Measurements from ENCODE around the gene LYPLA2.

Gene LYPLA2
- 22.2 to 103 (median 65.0) reads per million in 9 experiments for total RNA-seq

DNA sequence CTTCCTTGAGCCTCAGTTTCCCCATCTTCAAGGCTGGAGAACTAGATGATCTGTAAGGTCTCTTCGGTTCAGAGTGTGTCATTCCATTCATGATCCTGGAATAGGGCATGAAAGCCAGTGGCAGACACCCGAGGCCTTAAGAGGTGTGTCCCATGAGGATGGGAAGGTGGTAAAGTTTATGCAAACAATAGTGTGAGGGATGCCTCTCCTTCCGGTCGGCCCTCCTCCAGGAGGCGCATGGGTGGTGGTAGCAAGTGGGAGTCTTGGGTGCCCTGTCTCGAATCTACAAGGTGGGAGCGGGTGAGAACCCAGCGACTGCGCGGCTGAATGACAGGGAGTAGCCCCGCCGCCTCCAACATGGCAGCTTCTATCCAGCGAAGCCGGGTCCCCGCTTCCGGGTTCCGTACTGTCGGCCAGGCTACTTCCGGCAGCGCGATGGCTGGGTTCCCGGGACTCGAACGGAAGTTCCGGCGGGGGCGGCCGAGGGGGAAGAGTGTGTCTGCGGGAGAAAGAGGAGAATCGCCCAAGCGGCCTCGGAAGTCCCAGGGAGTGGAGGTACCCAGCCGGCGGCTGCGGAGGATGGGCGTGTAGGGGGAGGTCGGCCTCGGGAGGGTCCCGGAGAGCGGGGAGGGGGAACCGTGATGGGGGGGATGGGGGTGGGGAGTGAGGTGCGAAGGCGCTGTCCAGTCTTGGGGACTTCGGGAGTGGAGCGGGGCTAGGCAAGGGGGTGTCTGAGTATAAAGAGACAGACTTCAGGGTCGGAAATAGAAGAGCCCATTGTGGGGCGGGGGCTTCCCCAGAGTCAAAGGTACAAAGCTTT lies at the start of gene LYPLA2:
Gene LYPLA2, plus strand, starts transcription at position 450 of the 820 bp plus-strand sequence. CDS start 1,538 bp downstream, outside the sequence.
- H3K4me1 Mint-ChIP-seq (ENCODE audit: low read depth in 2 of 2): peaks cover 24 to 27% of the 10 kb centered on the region in 2 donors
- no peaks in the 10 kb centered on the region for H3K9me3 Mint-ChIP-seq
- peak within 1 kb of the TSS; percentile 94 to 99 for H3K4me3 Mint-ChIP-seq
- DNase-seq: peak; percentile 75 to 77 (median 76)
- H3K36me3 Mint-ChIP-seq (ENCODE audit: insufficient read depth): peaks cover 62% of the 10 kb centered on the region
- H3K27me3 Mint-ChIP-seq: no peaks in the 10 kb centered on the region
- H3K27ac Mint-ChIP-seq: peak within 1 kb of the TSS; percentile 97 to 99
- ATAC-seq (replicated peaks): peak; percentile 90

DNA sequence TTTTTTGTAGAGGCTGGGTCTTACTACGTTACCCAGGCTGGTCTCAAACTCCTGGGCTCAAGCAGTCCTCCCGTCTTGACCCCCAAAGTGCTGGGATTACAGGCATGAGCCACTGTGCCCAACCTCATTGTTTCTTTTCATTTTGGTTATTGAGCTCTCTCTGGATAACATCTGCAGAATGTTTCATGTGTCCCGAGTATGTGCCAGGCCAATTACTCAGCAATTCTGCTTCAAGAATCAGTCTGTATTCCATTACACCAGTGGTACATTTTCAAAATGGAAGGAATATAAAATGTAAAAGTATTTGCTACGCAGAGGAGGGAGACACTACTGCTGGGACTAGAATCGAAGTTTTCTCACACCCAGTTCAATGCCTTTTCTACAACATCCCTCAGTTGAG lies 49.3 kb upstream of the LYPLA2 start:
- Mint-ChIP-seq H3K4me3 (peak overlapping the region; percentile 91 to 93), H3K27me3 (no peaks in the 10 kb centered on the region), H3K9me3 (no peaks in the 10 kb centered on the region), H3K27ac (peak overlapping the region in 1 of 2 donors; percentile 83), H3K4me1 (ENCODE audit: low read depth in 2 of 2) (peaks cover 18 to 28% of the 10 kb centered on the region in 2 donors), H3K36me3 (ENCODE audit: insufficient read depth) (peaks cover 24% of the 10 kb centered on the region)
- ATAC-seq (replicated peaks): no peak
- no peak for DNase-seq

DNA sequence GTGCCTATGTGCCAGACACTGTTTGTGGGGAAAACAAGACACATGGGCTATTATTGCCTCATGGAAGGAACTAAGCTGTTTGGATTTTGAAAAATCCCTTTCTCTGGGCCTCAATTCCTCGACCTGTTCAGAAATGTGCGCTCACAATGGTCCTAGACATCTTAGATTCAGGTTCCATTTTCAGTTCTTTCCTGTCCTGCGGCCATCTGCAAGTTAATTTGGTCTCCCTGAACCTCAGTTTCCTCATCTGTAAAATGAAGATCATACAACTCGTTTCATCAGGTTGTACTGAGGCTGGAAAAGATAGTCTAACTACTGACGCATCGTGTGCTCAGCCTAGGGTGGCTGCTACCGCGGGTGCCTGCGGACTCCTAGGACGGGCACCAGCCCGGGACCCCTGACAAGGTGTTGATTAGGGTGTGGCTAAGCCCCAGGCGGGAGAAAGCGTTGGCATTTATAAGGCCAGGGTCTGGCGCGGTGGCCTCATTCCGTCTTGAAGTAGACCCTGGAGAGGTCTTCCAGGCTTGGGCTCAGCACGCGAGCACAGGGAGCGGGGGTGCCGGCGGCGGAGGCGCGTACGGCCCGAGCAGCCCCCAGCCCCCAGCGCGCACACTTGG lies 48.2 kb upstream of the LYPLA2 start:
- H3K4me1 Mint-ChIP-seq (ENCODE audit: low read depth in 2 of 2): peaks cover 24 to 37% of the 10 kb centered on the region in 2 donors
- peak overlapping the region; percentile 83 to 97 for H3K27ac Mint-ChIP-seq
- H3K9me3 Mint-ChIP-seq: no peaks in the 10 kb centered on the region
- H3K27me3 Mint-ChIP-seq: no peaks in the 10 kb centered on the region
- peaks cover 27% of the 10 kb centered on the region for H3K36me3 Mint-ChIP-seq (ENCODE audit: insufficient read depth)
- peak; percentile 31 for ATAC-seq (replicated peaks)
- H3K4me3 Mint-ChIP-seq: peak overlapping the region; percentile 91 to 93
- peak in 1 of 3 experiments; percentile 3 for DNase-seq

- Mint-ChIP-seq H3K27ac (peak within 1 kb of the TSS; percentile 84 to 97), H3K27me3 (no peaks in the 10 kb centered on the region), H3K4me1 (ENCODE audit: low read depth in 2 of 2) (peaks cover 28 to 37% of the 10 kb centered on the region in 2 donors), H3K36me3 (ENCODE audit: insufficient read depth) (peaks cover 27% of the 10 kb centered on the region), H3K4me3 (peak within 1 kb of the TSS; percentile 91 to 93), H3K9me3 (no peaks in the 10 kb centered on the region)
- DNase-seq: peak; percentile 65 to 68 (median 65)
- ATAC-seq (replicated peaks): peak; percentile 94
Observed at GRCh38 chr1:23743287-23744152, 47.4 kb upstream of the LYPLA2 start, which contains the start of gene ELOA. TSS of gene ELOA (plus strand) at chr1:23743471. CDS start at chr1:23743504, 33 bp downstream.

- Mint-ChIP-seq H3K4me3 (peak overlapping the region; percentile 86 to 90), H3K27ac (peak overlapping the region; percentile 62 to 84), H3K36me3 (ENCODE audit: insufficient read depth) (peaks cover 38% of the 10 kb centered on the region), H3K4me1 (ENCODE audit: low read depth in 2 of 2) (peaks cover 32 to 37% of the 10 kb centered on the region in 2 donors), H3K27me3 (no peaks in the 10 kb centered on the region), H3K9me3 (no peaks in the 10 kb centered on the region)
- no peak for ATAC-seq (replicated peaks)
- no peak for DNase-seq
Observed at GRCh38 chr1:23745515-23745914, 45.4 kb upstream of the LYPLA2 start.

DNA sequence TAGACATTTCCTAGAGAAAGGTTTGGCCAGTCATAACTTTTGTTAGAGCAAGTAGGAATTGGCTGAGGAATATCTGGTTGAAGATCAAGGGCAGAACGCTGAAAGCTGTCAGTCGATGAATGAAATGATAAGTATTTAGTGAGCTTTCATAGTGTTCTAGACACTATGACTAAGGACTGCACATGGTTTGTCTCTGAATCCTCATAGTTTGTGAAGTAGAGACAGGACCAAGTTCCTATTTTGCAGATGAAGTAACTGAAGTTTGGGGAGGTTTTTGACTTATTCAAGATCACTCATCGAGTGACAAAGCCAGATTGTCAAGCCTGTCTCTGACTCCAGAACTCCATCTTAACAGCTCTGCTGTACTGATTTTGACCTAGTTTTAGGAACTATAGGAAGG lies 42.9 kb upstream of the LYPLA2 start:
- Mint-ChIP-seq H3K4me1 (ENCODE audit: low read depth in 2 of 2) (peaks cover 25 to 28% of the 10 kb centered on the region in 2 donors), H3K36me3 (ENCODE audit: insufficient read depth) (peaks cover 61% of the 10 kb centered on the region), H3K27me3 (no peaks in the 10 kb centered on the region), H3K27ac (no peak overlapping the region), H3K9me3 (no peaks in the 10 kb centered on the region), H3K4me3 (no peak overlapping the region)
- ATAC-seq (replicated peaks) (no peak), DNase-seq (no peak)

DNA sequence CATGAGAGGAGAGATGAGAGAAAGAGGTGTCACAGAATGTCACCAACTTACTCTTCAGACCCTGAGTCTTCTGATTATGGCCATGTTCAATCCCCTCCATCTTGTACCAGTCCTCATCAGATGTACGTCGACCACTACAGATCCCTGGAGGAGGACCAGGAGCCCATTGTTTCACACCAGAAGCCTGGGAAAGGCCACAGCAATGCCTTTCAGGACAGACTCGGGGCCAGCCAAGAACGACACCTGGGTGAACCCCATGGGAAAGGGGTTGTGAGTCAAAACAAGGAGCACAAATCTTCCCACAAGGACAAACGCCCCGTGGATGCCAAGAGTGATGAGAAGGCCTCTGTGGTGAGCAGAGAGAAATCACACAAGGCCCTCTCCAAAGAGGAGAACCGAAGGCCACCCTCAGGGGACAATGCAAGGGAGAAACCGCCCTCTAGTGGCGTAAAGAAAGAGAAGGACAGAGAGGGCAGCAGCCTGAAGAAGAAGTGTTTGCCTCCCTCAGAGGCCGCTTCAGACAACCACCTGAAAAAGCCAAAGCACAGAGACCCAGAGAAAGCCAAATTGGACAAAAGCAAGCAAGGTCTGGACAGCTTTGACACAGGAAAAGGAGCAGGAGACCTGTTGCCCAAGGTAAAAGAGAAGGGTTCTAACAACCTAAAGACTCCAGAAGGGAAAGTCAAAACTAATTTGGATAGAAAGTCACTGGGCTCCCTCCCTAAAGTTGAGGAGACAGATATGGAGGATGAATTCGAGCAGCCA lies 39.7 kb upstream of the LYPLA2 start:
- Mint-ChIP-seq H3K36me3 (ENCODE audit: insufficient read depth) (peaks cover 74% of the 10 kb centered on the region), H3K27ac (no peak overlapping the region), H3K9me3 (no peaks in the 10 kb centered on the region), H3K4me3 (no peak overlapping the region), H3K4me1 (ENCODE audit: low read depth in 2 of 2) (peaks cover 9 to 17% of the 10 kb centered on the region in 2 donors), H3K27me3 (no peaks in the 10 kb centered on the region)
- DNase-seq (peak; percentile 18 to 24 (median 19)), ATAC-seq (replicated peaks) (peak; percentile 65)

DNA sequence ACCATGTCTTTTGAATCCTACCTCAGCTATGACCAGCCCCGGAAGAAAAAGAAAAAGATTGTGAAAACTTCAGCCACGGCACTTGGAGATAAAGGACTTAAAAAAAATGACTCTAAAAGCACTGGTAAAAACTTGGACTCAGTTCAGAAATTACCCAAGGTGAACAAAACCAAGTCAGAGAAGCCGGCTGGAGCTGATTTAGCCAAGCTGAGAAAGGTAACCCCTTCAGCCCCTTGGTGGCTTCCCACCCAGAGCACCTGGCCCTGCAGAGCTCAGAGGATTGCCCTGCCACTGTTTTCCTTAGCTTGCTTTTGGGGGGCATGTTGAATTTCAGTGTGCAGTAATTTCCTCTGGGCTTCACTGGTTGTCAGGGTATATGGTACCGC lies 39.1 kb upstream of the LYPLA2 start:
- H3K36me3 Mint-ChIP-seq (ENCODE audit: insufficient read depth): peaks cover 74% of the 10 kb centered on the region
- ATAC-seq (replicated peaks): no peak
- H3K4me3 Mint-ChIP-seq: no peak overlapping the region
- H3K4me1 Mint-ChIP-seq (ENCODE audit: low read depth in 2 of 2): peaks cover 7 to 16% of the 10 kb centered on the region in 2 donors
- no peaks in the 10 kb centered on the region for H3K9me3 Mint-ChIP-seq
- no peak overlapping the region for H3K27ac Mint-ChIP-seq
- H3K27me3 Mint-ChIP-seq: no peaks in the 10 kb centered on the region
- no peak for DNase-seq

GRCh38 chr1:23752909-23753308 lies 38.0 kb upstream of the LYPLA2 start:
- H3K36me3 Mint-ChIP-seq (ENCODE audit: insufficient read depth): peaks cover 84% of the 10 kb centered on the region
- no peaks in the 10 kb centered on the region for H3K27me3 Mint-ChIP-seq
- H3K9me3 Mint-ChIP-seq: no peaks in the 10 kb centered on the region
- peaks cover 0 to 10% of the 10 kb centered on the region in 2 donors for H3K4me1 Mint-ChIP-seq (ENCODE audit: low read depth in 2 of 2)
- H3K27ac Mint-ChIP-seq: no peak overlapping the region
- H3K4me3 Mint-ChIP-seq: no peak overlapping the region
- DNase-seq: no peak
- no peak for ATAC-seq (replicated peaks)

GRCh38 chr1:23756676-23757075 lies 34.3 kb upstream of the LYPLA2 start:
- Mint-ChIP-seq H3K27ac (no peak overlapping the region), H3K4me1 (ENCODE audit: low read depth in 2 of 2) (peaks cover 0 to 3% of the 10 kb centered on the region in 2 donors), H3K27me3 (no peaks in the 10 kb centered on the region), H3K4me3 (no peak overlapping the region), H3K36me3 (ENCODE audit: insufficient read depth) (peaks cover 89% of the 10 kb centered on the region), H3K9me3 (no peaks in the 10 kb centered on the region)
- ATAC-seq (replicated peaks) (no peak), DNase-seq (no peak)

GRCh38 chr1:23757812-23758211 lies 33.1 kb upstream of the LYPLA2 start:
- peaks cover 86% of the 10 kb centered on the region for H3K36me3 Mint-ChIP-seq (ENCODE audit: insufficient read depth)

GRCh38 chr1:23759277-23759676 lies 31.7 kb upstream of the LYPLA2 start:
- H3K27me3 Mint-ChIP-seq: no peaks in the 10 kb centered on the region
- ATAC-seq (replicated peaks): no peak
- no peaks in the 10 kb centered on the region for H3K9me3 Mint-ChIP-seq
- H3K36me3 Mint-ChIP-seq (ENCODE audit: insufficient read depth): peaks cover 77% of the 10 kb centered on the region
- DNase-seq: no peak
- peaks cover 0 to 3% of the 10 kb centered on the region in 2 donors for H3K4me1 Mint-ChIP-seq (ENCODE audit: low read depth in 2 of 2)
- no peak overlapping the region for H3K4me3 Mint-ChIP-seq
- no peak overlapping the region for H3K27ac Mint-ChIP-seq

More at GRCh38 chr1:23757812-23758211, 33.1 kb upstream of the LYPLA2 start:
- no peaks in the 10 kb centered on the region for H3K9me3 Mint-ChIP-seq
- H3K27ac Mint-ChIP-seq: no peak overlapping the region
- no peaks in the 10 kb centered on the region for H3K27me3 Mint-ChIP-seq
- no peak for ATAC-seq (replicated peaks)
- DNase-seq: no peak
- no peak overlapping the region for H3K4me3 Mint-ChIP-seq
- H3K4me1 Mint-ChIP-seq (ENCODE audit: low read depth in 2 of 2): peaks cover 0 to 3% of the 10 kb centered on the region in 2 donors
